Neural cell (in vitro differentiated cells): ENCODE measurements around the gene CUX1. TPM values are rescaled to one million over a fixed set of nuclear protein-coding genes. Genes with fewer than 3 reads are reported as not detected.

Experiments used
- H2AFZ ChIP-seq: fragments of 200-600, 300-800 bp; sonication (generic), shearing (Covaris generic); 2 replicates; pipeline ENCODE4 v1.6.0; 2014; ENCODE audit warnings: low read depth, mild to moderate bottlenecking, antibody characterized with exemption, low read length, moderate library complexity
- H3F3A ChIP-seq: fragments of 200-600 bp; shearing (Covaris generic); 2 replicates; pipeline ENCODE4 v1.6.1; 2016; ENCODE audit warnings: mild to moderate bottlenecking, moderate library complexity, mixed read lengths, antibody characterized with exemption, low read length; ENCODE audit not compliant: insufficient read depth, poor library complexity, severe bottlenecking
- H3K27ac ChIP-seq: fragments of 200-600, 300-800 bp; sonication (generic), shearing (Covaris generic); 2 replicates; pipeline ENCODE4 v1.5.1; 2014; ENCODE audit warnings: mild to moderate bottlenecking, low read length, moderate library complexity
- H3K27me3 ChIP-seq: fragments of 300-800, 200-600 bp; sonication (generic), shearing (Covaris generic); 2 replicates; pipeline ENCODE4 v1.6.0; 2014; ENCODE audit warnings: mild to moderate bottlenecking, low read depth, low read length, moderate library complexity; ENCODE audit not compliant: insufficient read depth
- H3K36me3 ChIP-seq: fragments of 300-800, 200-600 bp; sonication (generic), shearing (Covaris generic); 2 replicates; pipeline ENCODE4 v1.5.1; 2014; ENCODE audit warnings: mild to moderate bottlenecking, antibody characterized with exemption, low read length, moderate library complexity; ENCODE audit not compliant: insufficient read depth
- H3K4me2 ChIP-seq: fragments of 300-800, 200-600 bp; sonication (generic), shearing (Covaris generic); 2 replicates; pipeline ENCODE4 v1.6.0; 2014; ENCODE audit warnings: mild to moderate bottlenecking, low read length
- H3K4me3 ChIP-seq: fragments of 300-800, 200-600 bp; sonication (generic), shearing (Covaris generic); 2 replicates; pipeline ENCODE4 v1.5.1; 2014; ENCODE audit warnings: mild to moderate bottlenecking, low read length, moderate library complexity
- H3K79me2 ChIP-seq: fragments of 200-600 bp; shearing (Covaris generic); replicated peaks from 2 replicates; pipeline ENCODE4 v1.6.0; 2014; ENCODE audit warnings: mild to moderate bottlenecking, low read length, moderate library complexity; ENCODE audit not compliant: insufficient read depth
- H3K9ac ChIP-seq: fragments of 300-800, 200-600 bp; sonication (generic), shearing (Covaris generic); 2 replicates; pipeline ENCODE4 v1.6.1; 2016; ENCODE audit warnings: mild to moderate bottlenecking, low read length, mixed read lengths
- H3K9me2 ChIP-seq: fragments of 200-600 bp; shearing (Covaris generic); 2 replicates; pipeline ENCODE4 v1.6.1; 2016; ENCODE audit warnings: mild to moderate bottlenecking, low read length, mixed read lengths; ENCODE audit not compliant: insufficient read depth
- H3K9me3 ChIP-seq: fragments of 200-600, 300-800 bp; sonication (generic), shearing (Covaris generic); 2 replicates; pipeline ENCODE4 v1.6.1; 2016; ENCODE audit warnings: mild to moderate bottlenecking, mixed run types, low read length, moderate library complexity, mixed read lengths
- H4K20me1 ChIP-seq: fragments of 200-600 bp; shearing (Covaris generic); 2 replicates; pipeline ENCODE4 v1.6.1; 2016; ENCODE audit warnings: mild to moderate bottlenecking, mixed run types; ENCODE audit not compliant: insufficient read depth
- EP300 ChIP-seq: fragments of 450-650 bp; conservative IDR thresholded peaks from 2 replicates; pipeline ENCODE4 v1.6.1; 2014; ENCODE audit warnings: antibody characterized with exemption, mild to moderate bottlenecking, moderate library complexity; ENCODE audit not compliant: poor library complexity, severe bottlenecking
- EZH2 ChIP-seq: fragments of 200-600, 300-800 bp; shearing (Covaris generic), sonication (generic); IDR thresholded peaks from 2 replicates; pipeline ENCODE4 v1.6.1; 2014; ENCODE audit warnings: antibody characterized with exemption, low read length, borderline replicate concordance, mild to moderate bottlenecking; ENCODE audit not compliant: insufficient read depth, poor library complexity, severe bottlenecking
- MXI1 ChIP-seq: fragments of 450-650 bp; conservative IDR thresholded peaks from 2 replicates; pipeline ENCODE4 v1.6.1; 2014; ENCODE audit warnings: antibody characterized with exemption, mild to moderate bottlenecking; ENCODE audit not compliant: poor library complexity, severe bottlenecking
- POLR2AphosphoS5 ChIP-seq: IDR thresholded peaks from 2 replicates; pipeline ENCODE4 v1.6.1; 2012
- RAD21 ChIP-seq: fragments of 450-650 bp; conservative IDR thresholded peaks from 2 replicates; pipeline ENCODE4 v1.6.1; 2014; ENCODE audit warnings: antibody characterized with exemption, mild to moderate bottlenecking, moderate library complexity
- SMC3 ChIP-seq: fragments of 450-650 bp; conservative IDR thresholded peaks from 2 replicates; pipeline ENCODE4 v1.6.1; 2014; ENCODE audit warnings: antibody characterized with exemption, mild to moderate bottlenecking, moderate library complexity; ENCODE audit not compliant: poor library complexity
- TAF1 ChIP-seq: IDR thresholded peaks from 2 replicates; pipeline ENCODE4 v1.6.1; 2012; ENCODE audit warnings: low read depth
- polyA plus RNA-seq: library from polyadenylated mRNA; depleted of rRNA; stranded (reverse); fragments of >200 nt; gene quantifications from 2 replicates; pipeline ENCODE4 v1.2.3, GENCODE V29; 2014
- TF ChIP-seq, protein P1 (sequence below): IDR thresholded peaks from 2 replicates; pipeline ENCODE4 v1.6.1; 2012; ENCODE audit warnings: borderline replicate concordance
- TF ChIP-seq, protein P2 (sequence below): fragments of 450-650 bp; IDR thresholded peaks from 2 replicates; pipeline ENCODE4 v1.5.1; 2014; ENCODE audit warnings: antibody characterized with exemption, mild to moderate bottlenecking, moderate library complexity; ENCODE audit not compliant: poor library complexity, severe bottlenecking

CUX1 gene
- polyA plus RNA-seq, 1 donor from 2014 or later, result 26.6 TPM

DNA sequence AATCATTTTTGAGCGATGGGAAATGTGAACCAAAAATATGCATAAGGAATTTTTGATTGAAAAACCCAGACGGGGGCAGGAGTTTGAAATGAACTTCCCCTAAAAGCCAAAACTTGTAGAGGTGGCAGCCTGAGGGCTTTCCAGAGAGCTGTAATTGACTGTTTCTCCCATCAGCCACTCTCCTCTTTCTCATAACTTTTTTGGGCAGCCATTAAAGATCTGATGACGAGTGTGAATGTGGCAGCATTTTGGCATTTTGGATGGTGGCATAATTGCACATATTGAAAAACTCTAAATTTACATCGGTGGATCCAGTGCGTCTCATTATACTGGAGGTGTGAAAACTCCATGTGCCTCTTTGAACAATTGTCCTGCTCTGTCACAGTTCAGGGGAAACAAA is 159.0 kb downstream of the CUX1 start:
- Histone ChIP-seq H2AFZ (no peak overlapping the region), H3K4me3 (no peak overlapping the region), H4K20me1 (no peaks in the 10 kb centered on the region), H3K27ac (no peak overlapping the region), H3K36me3 (no peaks in the 10 kb centered on the region), H3K27me3 (no peaks in the 10 kb centered on the region), H3F3A (no peaks in the 10 kb centered on the region), H3K4me2 (no peak overlapping the region), H3K9me2 (no peaks in the 10 kb centered on the region), H3K79me2 (no peaks in the 10 kb centered on the region), H3K9me3 (no peaks in the 10 kb centered on the region), H3K9ac (no peak overlapping the region)
- TF ChIP-seq RAD21 (no peak), SMC3 (no peak), EP300 (no peak), MXI1 (no peak), TAF1 (no peak), EZH2 (no peak), POLR2AphosphoS5 (no peak)
- TF ChIP-seq, protein P1, sequence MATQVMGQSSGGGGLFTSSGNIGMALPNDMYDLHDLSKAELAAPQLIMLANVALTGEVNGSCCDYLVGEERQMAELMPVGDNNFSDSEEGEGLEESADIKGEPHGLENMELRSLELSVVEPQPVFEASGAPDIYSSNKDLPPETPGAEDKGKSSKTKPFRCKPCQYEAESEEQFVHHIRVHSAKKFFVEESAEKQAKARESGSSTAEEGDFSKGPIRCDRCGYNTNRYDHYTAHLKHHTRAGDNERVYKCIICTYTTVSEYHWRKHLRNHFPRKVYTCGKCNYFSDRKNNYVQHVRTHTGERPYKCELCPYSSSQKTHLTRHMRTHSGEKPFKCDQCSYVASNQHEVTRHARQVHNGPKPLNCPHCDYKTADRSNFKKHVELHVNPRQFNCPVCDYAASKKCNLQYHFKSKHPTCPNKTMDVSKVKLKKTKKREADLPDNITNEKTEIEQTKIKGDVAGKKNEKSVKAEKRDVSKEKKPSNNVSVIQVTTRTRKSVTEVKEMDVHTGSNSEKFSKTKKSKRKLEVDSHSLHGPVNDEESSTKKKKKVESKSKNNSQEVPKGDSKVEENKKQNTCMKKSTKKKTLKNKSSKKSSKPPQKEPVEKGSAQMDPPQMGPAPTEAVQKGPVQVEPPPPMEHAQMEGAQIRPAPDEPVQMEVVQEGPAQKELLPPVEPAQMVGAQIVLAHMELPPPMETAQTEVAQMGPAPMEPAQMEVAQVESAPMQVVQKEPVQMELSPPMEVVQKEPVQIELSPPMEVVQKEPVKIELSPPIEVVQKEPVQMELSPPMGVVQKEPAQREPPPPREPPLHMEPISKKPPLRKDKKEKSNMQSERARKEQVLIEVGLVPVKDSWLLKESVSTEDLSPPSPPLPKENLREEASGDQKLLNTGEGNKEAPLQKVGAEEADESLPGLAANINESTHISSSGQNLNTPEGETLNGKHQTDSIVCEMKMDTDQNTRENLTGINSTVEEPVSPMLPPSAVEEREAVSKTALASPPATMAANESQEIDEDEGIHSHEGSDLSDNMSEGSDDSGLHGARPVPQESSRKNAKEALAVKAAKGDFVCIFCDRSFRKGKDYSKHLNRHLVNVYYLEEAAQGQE, result no peak
- TF ChIP-seq, protein P2, sequence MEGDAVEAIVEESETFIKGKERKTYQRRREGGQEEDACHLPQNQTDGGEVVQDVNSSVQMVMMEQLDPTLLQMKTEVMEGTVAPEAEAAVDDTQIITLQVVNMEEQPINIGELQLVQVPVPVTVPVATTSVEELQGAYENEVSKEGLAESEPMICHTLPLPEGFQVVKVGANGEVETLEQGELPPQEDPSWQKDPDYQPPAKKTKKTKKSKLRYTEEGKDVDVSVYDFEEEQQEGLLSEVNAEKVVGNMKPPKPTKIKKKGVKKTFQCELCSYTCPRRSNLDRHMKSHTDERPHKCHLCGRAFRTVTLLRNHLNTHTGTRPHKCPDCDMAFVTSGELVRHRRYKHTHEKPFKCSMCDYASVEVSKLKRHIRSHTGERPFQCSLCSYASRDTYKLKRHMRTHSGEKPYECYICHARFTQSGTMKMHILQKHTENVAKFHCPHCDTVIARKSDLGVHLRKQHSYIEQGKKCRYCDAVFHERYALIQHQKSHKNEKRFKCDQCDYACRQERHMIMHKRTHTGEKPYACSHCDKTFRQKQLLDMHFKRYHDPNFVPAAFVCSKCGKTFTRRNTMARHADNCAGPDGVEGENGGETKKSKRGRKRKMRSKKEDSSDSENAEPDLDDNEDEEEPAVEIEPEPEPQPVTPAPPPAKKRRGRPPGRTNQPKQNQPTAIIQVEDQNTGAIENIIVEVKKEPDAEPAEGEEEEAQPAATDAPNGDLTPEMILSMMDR, result no peak

DNA sequence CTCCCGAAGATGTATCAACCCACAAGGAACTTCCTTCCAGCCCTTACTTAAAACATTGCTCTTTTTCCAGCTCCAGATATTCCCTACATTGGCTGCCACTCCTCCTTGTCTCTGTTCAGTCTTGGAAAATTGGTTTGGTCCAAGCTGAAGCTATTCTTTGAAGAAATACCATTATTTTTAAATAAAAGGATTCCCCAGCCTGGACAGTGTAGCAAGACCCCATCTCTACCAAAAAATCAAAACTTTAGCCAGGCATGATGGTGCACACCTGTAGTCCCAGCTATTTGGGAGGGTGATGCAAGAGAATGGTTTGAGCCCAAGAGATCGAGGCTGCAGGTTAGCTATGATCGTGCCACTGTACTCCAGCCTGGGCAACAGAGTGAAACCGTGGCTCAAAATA is 159.8 kb downstream of the CUX1 start:
- Histone ChIP-seq H3K27me3 (no peaks in the 10 kb centered on the region), H3K9ac (no peak overlapping the region), H2AFZ (no peak overlapping the region), H3K4me3 (no peak overlapping the region), H3K27ac (no peak overlapping the region), H3K79me2 (no peaks in the 10 kb centered on the region), H3F3A (no peaks in the 10 kb centered on the region), H4K20me1 (no peaks in the 10 kb centered on the region), H3K4me2 (no peak overlapping the region), H3K9me3 (no peaks in the 10 kb centered on the region), H3K36me3 (no peaks in the 10 kb centered on the region), H3K9me2 (no peaks in the 10 kb centered on the region)
- TF ChIP-seq RAD21, result no peak
- TF ChIP-seq, protein P1, result no peak
- TF ChIP-seq POLR2AphosphoS5, result no peak
- no peak for TF ChIP-seq SMC3
